Measurements from ENCODE around the gene BET1L. TPM values are rescaled to one million over a fixed set of nuclear protein-coding genes. Genes with fewer than 3 reads are reported as not detected.

Gene BET1L
- total RNA-seq, 1 donor from 2014 or later, result 47.0 TPM

- DNase-seq (no peak), ATAC-seq (ENCODE audit: low read depth) (no peak)
- no peaks in the 10 kb centered on the region for H3K27me3 Mint-ChIP-seq
- H3K4me1 Mint-ChIP-seq, result peaks cover 15% of the 10 kb centered on the region
- no peak overlapping the region for H3K27ac Mint-ChIP-seq
- POLR2A ChIA-PET, result no interaction called here
- H3K4me3 Mint-ChIP-seq, result no peak overlapping the region
- CTCF ChIA-PET, result interaction anchor here (1.4 kb wide), 1 partner anchor 19 kb away, joined by 5 read pairs; no protein-coding TSS in a partner anchor
- intact Hi-C loops (cut with micrococcal nuclease), result no loop called here
- H3K36me3 Mint-ChIP-seq (ENCODE audit: low read depth), result peaks cover 73% of the 10 kb centered on the region
- no peak for TF ChIP-seq CTCF (IDR thresholded peaks at IDR 0.05)
- H3K9me3 Mint-ChIP-seq, result no peaks in the 10 kb centered on the region
These were observed 5.9 kb upstream of the BET1L start for GRCh38 chr11:213111-213510.

- peaks cover 77% of the 10 kb centered on the region for H3K36me3 Mint-ChIP-seq (ENCODE audit: low read depth)
- ChIA-PET CTCF (interaction anchor here (1.4 kb wide), 2 partner anchors 19 to 38 kb away, joined by 5 read pairs; no protein-coding TSS in a partner anchor), POLR2A (no interaction called here)
- H3K27me3 Mint-ChIP-seq, result no peaks in the 10 kb centered on the region
- intact Hi-C loops (cut with micrococcal nuclease), result no loop called here
- no peak for ATAC-seq (ENCODE audit: low read depth)
- no peak for TF ChIP-seq CTCF (IDR thresholded peaks at IDR 0.05)
- H3K9me3 Mint-ChIP-seq, result no peaks in the 10 kb centered on the region
- H3K4me3 Mint-ChIP-seq, result no peak overlapping the region
- DNase-seq, result no peak
- H3K4me1 Mint-ChIP-seq, result peaks cover 15% of the 10 kb centered on the region
- H3K27ac Mint-ChIP-seq, result no peak overlapping the region
These were observed 5.2 kb upstream of the BET1L start for GRCh38 chr11:212150-213100.

GRCh38 chr11:211741-212140 lies 4.5 kb upstream of the BET1L start:
- CTCF ChIA-PET, result interaction anchor here (1.4 kb wide), 2 partner anchors 20 to 39 kb away, joined by 5 read pairs; no protein-coding TSS in a partner anchor
- H3K4me1 Mint-ChIP-seq, result peaks cover 19% of the 10 kb centered on the region
- H3K36me3 Mint-ChIP-seq (ENCODE audit: low read depth), result peaks cover 78% of the 10 kb centered on the region
- intact Hi-C loops (cut with micrococcal nuclease), result no loop called here
- DNase-seq, result no peak
- POLR2A ChIA-PET, result no interaction called here
- TF ChIP-seq CTCF (IDR thresholded peaks at IDR 0.05), result no peak
- H3K27ac Mint-ChIP-seq, result peak overlapping the region; percentile 18
- H3K4me3 Mint-ChIP-seq, result no peak overlapping the region
- H3K9me3 Mint-ChIP-seq, result no peaks in the 10 kb centered on the region
- H3K27me3 Mint-ChIP-seq, result no peaks in the 10 kb centered on the region
- ATAC-seq (ENCODE audit: low read depth), result no peak

GRCh38 chr11:211295-211694 lies 4.1 kb upstream of the BET1L start:
- no peaks in the 10 kb centered on the region for H3K9me3 Mint-ChIP-seq
- DNase-seq (no peak), ATAC-seq (ENCODE audit: low read depth) (no peak)
- intact Hi-C loops (cut with micrococcal nuclease), result no loop called here
- no peaks in the 10 kb centered on the region for H3K27me3 Mint-ChIP-seq
- ChIA-PET POLR2A (no interaction called here), CTCF (interaction anchor here (1.4 kb wide), 1 partner anchor 39 kb away, joined by 5 read pairs; no protein-coding TSS in a partner anchor)
- peaks cover 23% of the 10 kb centered on the region for H3K4me1 Mint-ChIP-seq
- H3K4me3 Mint-ChIP-seq, result no peak overlapping the region
- no peak for TF ChIP-seq CTCF (IDR thresholded peaks at IDR 0.05)
- peak overlapping the region; percentile 18 for H3K27ac Mint-ChIP-seq
- H3K36me3 Mint-ChIP-seq (ENCODE audit: low read depth), result peaks cover 81% of the 10 kb centered on the region

GRCh38 chr11:210803-211180 lies 3.6 kb upstream of the BET1L start:
- no peak for ATAC-seq (ENCODE audit: low read depth)
- Mint-ChIP-seq H3K9me3 (no peaks in the 10 kb centered on the region), H3K36me3 (ENCODE audit: low read depth) (peaks cover 78% of the 10 kb centered on the region), H3K27me3 (no peaks in the 10 kb centered on the region), H3K27ac (no peak overlapping the region), H3K4me1 (peaks cover 28% of the 10 kb centered on the region), H3K4me3 (no peak overlapping the region)
- intact Hi-C loops (cut with micrococcal nuclease), result no loop called here
- POLR2A ChIA-PET, result no interaction called here
- no peak for DNase-seq
- no peak for TF ChIP-seq CTCF (IDR thresholded peaks at IDR 0.05)
- CTCF ChIA-PET, result no interaction called here

All from activated B cell treated with CpG ODN at 0.5 μM for 24 hours (primary cell).